Activated T-cell treated with anti-CD3 and anti-CD28 coated beads for 48 hours (primary cell): ENCODE results near the gene PHF1.

Experiments used
- DNase-seq: peaks from one replicate; pipeline ENCODE4 v3.0.0-alpha.2; 2020; ENCODE audit warnings: low read depth

PHF1 gene

DNA sequence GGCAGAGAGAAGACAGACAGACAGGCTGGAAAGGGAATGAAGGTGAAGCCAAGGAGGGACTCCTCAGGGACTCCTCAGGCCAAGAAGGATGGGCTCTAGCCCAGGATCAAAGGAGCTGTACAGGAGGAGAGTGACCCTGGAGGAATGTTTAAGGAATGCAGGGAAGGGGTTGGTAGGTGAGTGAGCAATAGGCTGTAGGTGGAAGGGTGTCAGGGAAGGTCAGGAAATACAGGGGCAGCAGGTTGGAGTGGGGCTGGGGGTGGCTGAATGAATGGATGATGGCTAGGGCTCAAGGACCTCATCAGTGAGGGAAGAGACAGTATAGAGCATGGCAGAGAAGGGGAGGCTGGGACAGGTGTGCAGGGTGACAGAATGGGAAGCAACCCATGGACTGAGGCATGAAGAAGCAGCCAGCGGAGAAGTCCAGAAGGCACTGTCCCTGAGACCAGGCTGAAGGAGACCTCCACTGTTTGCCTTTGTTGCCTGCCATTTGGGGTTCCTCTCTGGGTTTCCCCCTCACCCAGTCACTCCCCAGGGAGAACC is 22.3 kb downstream of the PHF1 start:
- DNase-seq = no peak

DNA sequence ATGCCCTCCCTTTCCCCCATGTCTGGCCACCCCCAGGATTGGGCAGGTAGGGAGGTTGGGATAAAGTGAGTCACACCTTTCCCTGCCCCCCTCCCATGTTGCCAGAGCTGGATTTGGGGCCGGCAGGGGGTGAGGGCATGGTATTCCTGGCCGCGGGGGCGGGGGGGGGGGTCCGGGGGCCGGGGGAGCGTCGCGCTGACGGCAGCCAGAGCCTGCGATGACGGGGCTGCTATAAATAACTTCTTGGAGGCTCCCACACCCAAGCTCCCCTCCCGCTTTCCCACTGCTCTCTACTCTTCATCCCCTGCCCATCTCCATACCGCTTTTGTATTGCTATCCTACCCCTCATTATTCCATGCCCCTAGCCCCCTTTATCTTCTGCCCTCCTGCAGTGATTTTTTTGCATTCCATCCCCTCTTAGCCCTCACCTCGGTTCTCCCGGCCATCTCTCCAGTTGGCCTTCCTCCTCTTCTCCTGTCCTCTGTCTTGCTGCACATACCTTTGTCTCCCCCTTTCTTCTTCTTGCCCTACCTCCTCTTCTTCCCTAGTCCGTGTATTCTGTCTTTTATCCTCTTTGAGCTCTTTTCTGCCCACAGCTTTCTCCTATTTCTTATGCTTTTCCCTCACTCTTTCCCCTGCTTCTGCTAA is 22.9 kb downstream of the PHF1 start:
- DNase-seq = no peak

GRCh38 chr6:33434961-33435360 is 24.1 kb downstream of the PHF1 start:
- DNase-seq = no peak

DNA sequence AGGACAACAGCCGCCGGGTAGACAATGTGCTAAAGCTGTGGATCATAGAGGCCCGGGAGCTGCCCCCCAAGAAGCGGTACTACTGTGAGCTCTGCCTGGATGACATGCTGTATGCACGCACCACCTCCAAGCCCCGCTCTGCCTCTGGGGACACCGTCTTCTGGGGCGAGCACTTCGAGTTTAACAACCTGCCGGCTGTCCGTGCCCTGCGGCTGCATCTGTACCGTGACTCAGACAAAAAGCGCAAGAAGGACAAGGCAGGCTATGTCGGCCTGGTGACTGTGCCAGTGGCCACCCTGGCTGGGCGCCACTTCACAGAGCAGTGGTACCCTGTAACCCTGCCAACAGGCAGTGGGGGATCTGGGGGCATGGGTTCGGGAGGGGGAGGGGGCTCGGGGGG is 26.9 kb downstream of the PHF1 start:
- DNase-seq = no peak

DNA sequence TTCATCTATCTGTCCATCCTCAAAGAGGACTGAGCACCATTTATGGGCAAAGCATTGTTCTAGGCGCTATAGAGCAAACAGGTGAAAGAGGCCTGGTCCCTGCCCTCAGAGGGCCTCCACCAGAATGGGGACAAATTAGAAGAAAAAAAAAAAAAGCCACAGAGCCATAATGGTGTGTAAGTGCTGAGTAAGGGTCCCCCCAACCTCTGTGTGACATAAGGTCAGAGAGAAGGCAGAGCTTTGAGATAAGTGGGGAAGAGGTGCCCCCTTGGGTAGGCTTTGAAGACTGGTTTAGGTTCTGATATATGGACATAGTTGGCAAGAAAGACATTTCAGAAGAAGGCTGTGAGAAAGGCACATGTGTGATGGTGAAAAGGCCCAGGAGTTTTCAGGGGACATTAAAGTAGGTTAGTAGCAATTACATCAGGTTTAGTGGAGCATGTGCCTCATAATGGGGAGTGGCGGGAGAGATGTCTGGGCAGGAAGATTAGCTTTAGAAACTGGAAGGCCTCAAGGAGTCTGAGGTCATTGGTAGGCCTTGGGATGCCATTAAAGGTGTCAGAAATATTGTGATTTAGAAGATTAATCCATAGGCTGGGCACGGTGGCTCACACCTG is 28.3 kb downstream of the PHF1 start:
- DNase-seq = no peak

- DNase-seq = no peak
These were observed 29.3 kb downstream of the PHF1 start for GRCh38 chr6:33439956-33440648.

GRCh38 chr6:33440649-33441309 is 30.0 kb downstream of the PHF1 start:
- DNase-seq = no peak

DNA sequence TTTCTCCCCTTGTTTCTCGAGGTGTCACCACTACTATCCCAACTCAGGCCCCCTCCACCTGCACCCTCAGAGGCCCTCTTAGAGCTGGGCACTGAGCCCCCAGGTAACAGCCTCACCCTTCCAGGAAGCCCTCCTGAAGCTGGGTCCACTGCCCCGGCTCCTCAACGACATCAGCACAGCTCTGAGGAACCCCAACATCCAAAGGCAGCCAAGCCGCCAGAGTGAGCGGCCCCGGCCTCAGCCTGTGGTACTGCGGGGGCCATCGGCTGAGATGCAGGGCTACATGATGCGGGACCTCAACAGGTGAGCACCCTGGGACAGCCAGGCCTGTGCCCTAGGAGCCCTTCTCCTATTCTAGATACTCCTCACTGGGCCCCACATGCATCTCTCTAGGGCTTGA is 30.6 kb downstream of the PHF1 start:
- DNase-seq = no peak

- no peak for DNase-seq
These were observed 31.5 kb downstream of the PHF1 start for GRCh38 chr6:33442283-33442682.

GRCh38 chr6:33443025-33443424 is 32.2 kb downstream of the PHF1 start:
- DNase-seq = no peak

GRCh38 chr6:33443619-33444504 is 33.0 kb downstream of the PHF1 start:
- DNase-seq = no peak

DNA sequence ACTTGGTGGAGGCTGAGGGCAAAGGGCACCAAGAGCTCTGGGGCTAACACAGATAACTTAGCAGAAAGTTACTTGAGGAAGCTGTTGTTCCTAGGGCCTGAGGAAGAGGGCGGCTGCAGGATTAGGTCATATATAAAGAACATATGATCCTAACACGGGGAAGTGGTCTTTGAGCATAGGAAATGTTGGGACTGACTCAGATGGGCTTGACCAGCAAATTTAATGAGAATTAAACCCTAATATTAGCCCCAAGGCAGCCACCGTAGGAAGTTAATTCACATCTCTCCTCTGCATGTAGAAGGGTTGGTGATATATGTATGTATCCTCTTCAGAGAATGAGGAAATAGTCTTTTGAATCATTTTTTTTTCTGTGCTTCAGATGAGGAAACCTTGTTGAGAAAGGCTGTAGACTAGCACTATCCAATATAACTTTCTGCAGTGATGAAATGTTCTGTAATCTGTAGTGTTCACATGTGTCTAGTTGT is 34.3 kb downstream of the PHF1 start:
- DNase-seq = no peak

GRCh38 chr6:33446356-33446755 is 35.5 kb downstream of the PHF1 start:
- no peak for DNase-seq

DNA sequence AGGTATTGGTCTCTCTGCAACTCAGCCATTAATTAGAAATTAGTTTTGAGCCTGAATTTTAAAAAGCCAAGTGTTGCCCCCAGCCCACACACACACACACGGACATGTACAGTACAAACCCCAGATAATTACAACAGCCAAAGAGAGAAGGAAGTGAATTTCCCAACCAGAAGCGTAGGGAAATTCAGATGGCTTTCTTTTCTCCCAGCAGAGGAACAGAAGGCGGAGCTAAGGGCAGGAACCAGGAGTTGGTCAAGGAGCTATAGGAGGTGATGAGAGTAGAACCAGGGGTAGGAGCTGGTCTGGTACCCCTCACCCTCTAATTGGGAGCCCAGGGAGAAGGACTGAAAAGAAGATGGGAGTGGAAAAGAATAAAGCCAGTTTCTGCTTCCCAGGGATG is 39.6 kb downstream of the PHF1 start:
- no peak for DNase-seq

- no peak for DNase-seq
These were observed 40.8 kb downstream of the PHF1 start for GRCh38 chr6:33451606-33452005.

DNA sequence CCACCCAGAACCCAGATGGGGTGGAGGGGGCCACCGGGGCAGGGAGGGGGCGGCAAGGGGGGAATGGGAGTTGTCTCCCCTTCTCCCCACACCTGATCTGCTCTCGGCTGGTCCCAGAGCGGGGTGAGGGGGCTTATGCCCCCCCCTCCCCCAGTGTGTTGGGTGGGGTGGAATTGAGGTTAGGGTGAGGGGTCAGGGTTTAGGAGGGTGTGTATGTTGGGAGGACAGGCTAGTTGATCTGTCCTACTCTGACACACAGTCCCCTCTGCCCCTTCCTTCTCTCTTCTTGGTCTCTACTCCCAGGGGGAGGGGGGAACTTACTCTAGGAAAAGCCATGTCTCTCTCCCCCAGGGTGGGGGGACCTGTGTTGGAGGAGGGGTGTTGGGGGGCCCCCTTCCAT is 41.7 kb downstream of the PHF1 start:
- no peak for DNase-seq

DNA sequence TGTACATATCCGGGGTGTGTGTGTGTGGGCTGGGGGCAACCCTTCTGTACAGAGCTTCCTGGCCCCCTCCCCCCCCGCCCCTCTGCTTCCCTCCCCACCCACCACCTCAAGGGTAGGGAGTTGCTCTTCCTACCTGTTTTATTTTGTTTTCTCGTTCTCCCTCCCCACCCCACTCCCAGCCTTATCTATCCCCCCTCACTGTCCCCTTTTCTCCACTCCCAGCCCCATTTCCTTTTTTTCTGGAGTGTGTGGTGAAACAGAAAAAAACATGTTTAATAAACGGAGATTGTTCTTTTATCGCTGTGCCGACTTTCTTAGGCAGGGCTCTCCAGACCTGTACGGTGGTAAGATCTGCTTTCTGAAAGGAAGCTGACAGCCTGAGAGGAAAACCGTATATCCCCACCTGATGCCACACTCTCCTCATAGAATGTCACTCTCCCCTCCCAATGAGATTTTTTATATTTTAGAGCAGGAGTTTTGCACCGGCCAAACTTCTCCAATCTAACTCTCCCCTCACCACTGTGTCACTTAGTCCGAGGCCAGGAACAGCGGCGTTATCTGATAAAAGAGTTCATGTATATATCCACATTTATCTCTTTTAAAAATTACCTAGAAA is 42.7 kb downstream of the PHF1 start:
- DNase-seq = no peak

DNA sequence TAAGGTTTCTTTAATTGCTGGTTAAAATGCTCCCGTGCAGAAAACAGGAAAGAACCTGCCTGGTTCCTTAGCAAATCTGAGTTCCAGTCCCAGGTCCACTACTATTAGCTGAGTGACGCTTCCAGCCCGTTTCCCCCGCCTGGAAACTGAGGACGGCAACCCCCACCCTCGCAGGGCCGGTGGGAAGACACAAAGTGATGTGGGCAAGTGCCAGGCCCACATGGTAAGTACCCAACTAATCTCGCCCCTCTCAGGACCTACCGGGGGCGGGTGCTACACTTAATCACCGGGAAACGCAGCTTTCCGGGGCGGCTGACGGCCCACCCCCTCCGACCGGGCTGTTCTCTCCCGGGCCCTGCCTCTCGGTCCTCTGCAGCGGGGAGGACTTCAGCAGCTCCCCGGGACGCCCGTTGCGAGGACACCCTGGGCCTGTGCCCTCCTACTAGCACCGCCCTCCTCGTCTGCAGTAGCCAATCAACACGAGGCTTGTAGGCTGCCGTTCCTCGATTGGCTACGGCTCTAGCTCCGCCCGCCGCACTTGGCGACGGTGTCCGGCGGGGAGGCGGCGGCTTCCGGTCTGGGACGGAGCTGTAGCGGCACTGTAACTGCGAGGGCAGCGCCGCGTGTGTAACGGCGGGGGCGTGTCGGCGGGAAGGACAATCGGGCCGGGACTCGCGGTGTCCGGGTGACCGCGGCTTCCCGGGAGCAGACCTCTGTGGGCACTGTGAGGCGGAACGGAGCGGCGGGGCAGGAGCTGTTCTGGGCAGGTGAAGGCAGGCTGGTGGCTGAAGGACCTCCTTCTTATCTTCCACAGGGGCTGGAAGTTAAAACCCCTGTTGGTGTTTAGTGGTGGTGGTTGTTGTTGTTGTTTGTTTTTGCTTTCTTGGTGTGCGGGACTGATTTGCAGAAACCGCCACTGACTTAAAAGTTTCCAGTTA is 43.5 kb downstream of the PHF1 start, which contains the start of gene ZBTB9:
ZBTB9 (plus strand) TSS at position 568 of the 938 bp plus-strand sequence. CDS start 525 bp downstream, outside the sequence.
- peak; percentile 91 for DNase-seq

GRCh38 chr6:33455051-33455450 is 44.2 kb downstream of the PHF1 start:
- DNase-seq = no peak

DNA sequence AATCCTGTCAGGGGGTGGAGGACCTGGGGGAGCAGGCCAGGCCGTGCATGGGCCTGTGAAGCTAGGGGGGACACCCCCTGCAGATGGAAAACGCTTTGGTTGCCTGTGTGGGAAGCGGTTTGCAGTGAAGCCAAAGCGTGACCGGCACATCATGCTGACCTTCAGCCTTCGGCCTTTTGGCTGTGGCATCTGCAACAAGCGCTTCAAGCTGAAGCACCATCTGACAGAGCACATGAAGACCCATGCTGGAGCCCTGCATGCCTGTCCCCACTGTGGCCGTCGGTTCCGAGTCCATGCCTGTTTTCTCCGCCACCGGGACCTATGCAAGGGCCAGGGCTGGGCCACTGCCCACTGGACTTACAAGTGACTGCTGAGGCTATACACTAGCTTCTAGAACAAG is 45.3 kb downstream of the PHF1 start:
- no peak for DNase-seq
